Hepatocyte (in vitro differentiated cells): Measurements from ENCODE around the gene GAB1. TPM values are rescaled to one million over a fixed set of nuclear protein-coding genes. Genes with fewer than 3 reads are reported as not detected.

Experiments
- DNase-seq: peaks from one replicate; pipeline ENCODE4 v3.0.0-alpha.2; 2016; ENCODE audit warnings: low spot score
- H2AFZ ChIP-seq: fragments of 200-600 bp; sonication (generic); 2 replicates; pipeline ENCODE4 v1.6.0; 2016; ENCODE audit warnings: antibody characterized with exemption, mild to moderate bottlenecking
- H3K27ac ChIP-seq: fragments of 200-600 bp; sonication (generic); 2 replicates; pipeline ENCODE4 v1.5.1; 2016; ENCODE audit warnings: mild to moderate bottlenecking
- H3K27me3 ChIP-seq: fragments of 200-600 bp; sonication (generic); 2 replicates; pipeline ENCODE4 v1.6.1; 2016
- H3K36me3 ChIP-seq: fragments of 200-600 bp; sonication (generic); replicated peaks from 2 replicates; pipeline ENCODE4 v1.5.1; 2016; ENCODE audit warnings: low read depth; ENCODE audit not compliant: insufficient read depth
- H3K4me1 ChIP-seq: fragments of 200-600 bp; sonication (generic); 2 replicates; pipeline ENCODE4 v1.5.1; 2016; ENCODE audit warnings: mild to moderate bottlenecking, moderate library complexity; ENCODE audit not compliant: insufficient read depth
- H3K4me2 ChIP-seq: fragments of 200-600 bp; sonication (generic); 2 replicates; pipeline ENCODE4 v1.6.0; 2016
- H3K4me3 ChIP-seq: fragments of 200-600 bp; sonication (generic); 2 replicates; pipeline ENCODE4 v1.5.1; 2016; ENCODE audit warnings: mild to moderate bottlenecking
- H3K79me2 ChIP-seq: fragments of 200-600 bp; sonication (generic); 2 replicates; pipeline ENCODE4 v1.6.0; 2017; ENCODE audit warnings: mild to moderate bottlenecking
- H3K9me2 ChIP-seq: fragments of 200-600 bp; sonication (generic); replicated peaks from 2 replicates; pipeline ENCODE4 v1.6.0; 2017; ENCODE audit warnings: mild to moderate bottlenecking; ENCODE audit not compliant: insufficient read depth
- H3K9me3 ChIP-seq: fragments of 200-600 bp; sonication (generic); 2 replicates; pipeline ENCODE4 v1.5.1; 2016; ENCODE audit warnings: low read depth, mild to moderate bottlenecking
- H4K20me1 ChIP-seq: fragments of 200-600 bp; sonication (generic); 2 replicates; pipeline ENCODE4 v1.6.0; 2016; ENCODE audit warnings: mild to moderate bottlenecking; ENCODE audit not compliant: insufficient read depth, poor library complexity, severe bottlenecking
- CTCF ChIP-seq: fragments of 200-600 bp; sonication (generic); IDR thresholded peaks from 2 replicates; pipeline ENCODE4 v1.5.1; 2016; ENCODE audit warnings: antibody characterized with exemption, mild to moderate bottlenecking; ENCODE audit not compliant: poor library complexity
- EZH2 ChIP-seq: fragments of 200-600 bp; sonication (generic); IDR thresholded peaks from 2 replicates; pipeline ENCODE4 v1.6.1; 2016; ENCODE audit warnings: antibody characterized with exemption, mild to moderate bottlenecking, borderline replicate concordance
- EZH2phosphoT487 ChIP-seq: fragments of 200-600 bp; sonication (generic); IDR thresholded peaks from one replicate; pipeline ENCODE4 v1.6.1; 2018; ENCODE audit warnings: antibody characterized with exemption, mild to moderate bottlenecking, low read depth, moderate library complexity; ENCODE audit not compliant: unreplicated experiment, severe bottlenecking
- WGBS: methylation state at CpG from one replicate; pipeline ENCODE4 v1.1.6; 2016; ENCODE audit warnings: low lambda C conversion rate; ENCODE audit errors: missing lambda C conversion rate; 5-methylcytosine and 5-hydroxymethylcytosine counted together
- polyA plus RNA-seq: library from polyadenylated mRNA; unstranded; fragments of >200 nt; fragmentation: Nextera tagmentation; extraction: Ambion mirVana; gene quantifications from 2 replicates; pipeline ENCODE4 v1.2.1, GENCODE V29; 2016
- total RNA-seq: library from RNA; depleted of rRNA; stranded (reverse); fragments of >200 nt; gene quantifications from 2 replicates; pipeline ENCODE4 v1.2.3, GENCODE V29; 2014

Gene GAB1
- total and polyA plus RNA-seq, 2 experiments from 2014 or later = 10.9 to 30.7 TPM

- WGBS = 75% methylated on average over 6 of the region's 6 CpGs
- Histone ChIP-seq H3K4me2 (peak overlapping the region; percentile 23), H3K79me2 (peaks cover 11% of the 10 kb centered on the region), H3K27me3 (no peaks in the 10 kb centered on the region), H2AFZ (no peak overlapping the region), H3K36me3 (no peaks in the 10 kb centered on the region), H3K9me2 (no peaks in the 10 kb centered on the region), H4K20me1 (no peaks in the 10 kb centered on the region), H3K4me3 (no peak overlapping the region), H3K27ac (peak overlapping the region; percentile 60), H3K4me1 (peaks cover 80% of the 10 kb centered on the region), H3K9me3 (no peaks in the 10 kb centered on the region)
- no peak for TF ChIP-seq EZH2phosphoT487
- no peak for TF ChIP-seq CTCF
- no peak for TF ChIP-seq EZH2
- no peak for DNase-seq
These were observed 19.0 kb downstream of the GAB1 start for GRCh38 chr4:143355540-143356217.

- Histone ChIP-seq H3K79me2 (peaks cover 19% of the 10 kb centered on the region), H3K4me3 (no peak overlapping the region), H3K9me3 (no peaks in the 10 kb centered on the region), H3K4me1 (peaks cover 87% of the 10 kb centered on the region), H3K4me2 (peak overlapping the region; percentile 23), H3K27ac (peak overlapping the region; percentile 60), H3K36me3 (no peaks in the 10 kb centered on the region), H2AFZ (no peak overlapping the region), H3K9me2 (no peaks in the 10 kb centered on the region), H4K20me1 (no peaks in the 10 kb centered on the region), H3K27me3 (no peaks in the 10 kb centered on the region)
- no peak for DNase-seq
- 66% methylated on average over 3 of the region's 3 CpGs for WGBS
- no peak for TF ChIP-seq EZH2phosphoT487
- TF ChIP-seq EZH2 = no peak
- TF ChIP-seq CTCF = no peak
These were observed 19.8 kb downstream of the GAB1 start for GRCh38 chr4:143356493-143356892.

- Histone ChIP-seq H3K27me3 (no peaks in the 10 kb centered on the region), H3K79me2 (peaks cover 27% of the 10 kb centered on the region), H3K27ac (peak overlapping the region; percentile 60), H3K9me2 (no peaks in the 10 kb centered on the region), H3K4me2 (no peak overlapping the region), H3K9me3 (no peaks in the 10 kb centered on the region), H4K20me1 (no peaks in the 10 kb centered on the region), H3K4me3 (no peak overlapping the region), H3K36me3 (no peaks in the 10 kb centered on the region), H2AFZ (no peak overlapping the region), H3K4me1 (peaks cover 83% of the 10 kb centered on the region)
- TF ChIP-seq EZH2 = no peak
- 94% methylated on average over 1 of the region's 1 CpG for WGBS
- DNase-seq = no peak
These were observed 20.6 kb downstream of the GAB1 start for GRCh38 chr4:143357161-143357845.

- H3K9me2 ChIP-seq = no peaks in the 10 kb centered on the region
- no peak for DNase-seq
- TF ChIP-seq EZH2 (no peak), EZH2phosphoT487 (no peak), CTCF (no peak)
- no peaks in the 10 kb centered on the region for H3K27me3 ChIP-seq
- H3K79me2 ChIP-seq = peaks cover 38% of the 10 kb centered on the region
- H3K9me3 ChIP-seq = no peaks in the 10 kb centered on the region
- H3K4me1 ChIP-seq = peaks cover 72% of the 10 kb centered on the region
- H3K36me3 ChIP-seq = no peaks in the 10 kb centered on the region
- 80% methylated on average over 3 of the region's 3 CpGs for WGBS
- H3K4me3 ChIP-seq = no peak overlapping the region
- peak overlapping the region; percentile 83 for H3K27ac ChIP-seq
- no peaks in the 10 kb centered on the region for H4K20me1 ChIP-seq
- peak overlapping the region; percentile 37 for H3K4me2 ChIP-seq
- H2AFZ ChIP-seq = no peak overlapping the region
These were observed 21.7 kb downstream of the GAB1 start for GRCh38 chr4:143358419-143358818.
